Measurements from ENCODE around the gene SLC35D1. TPM values are rescaled to one million over a fixed set of nuclear protein-coding genes. Genes with fewer than 3 reads are reported as not detected.

SLC35D1 gene
- total RNA-seq, 1 donor from 2014 or later, result 3.7 TPM

GRCh38 chr1:67019121-67019520 is 34.8 kb downstream of the SLC35D1 start:
- peaks cover 0 to 33% of the 10 kb centered on the region in 2 donors for H3K4me1 ChIP-seq
- H3K9me3 ChIP-seq, result no peaks in the 10 kb centered on the region
- H3K27me3 ChIP-seq, result no peaks in the 10 kb centered on the region
- TF ChIP-seq CTCF (IDR thresholded peaks at IDR 0.05), result no peak
- H3K36me3 ChIP-seq, result peaks cover 0 to 5% of the 10 kb centered on the region in 2 donors
- H3K4me3 ChIP-seq, result no peak overlapping the region
- H3K27ac ChIP-seq, result peak overlapping the region; percentile 87 to 90
- intact Hi-C loops (cut with DNase I), result loop anchor here (2.0 to 10.0 kb wide), 2 partner anchors 34 to 416 kb away; partner anchors contain the start of gene SERBP1
- DNase-seq (ENCODE audit: low spot score in 2 of 2), result no peak

DNA sequence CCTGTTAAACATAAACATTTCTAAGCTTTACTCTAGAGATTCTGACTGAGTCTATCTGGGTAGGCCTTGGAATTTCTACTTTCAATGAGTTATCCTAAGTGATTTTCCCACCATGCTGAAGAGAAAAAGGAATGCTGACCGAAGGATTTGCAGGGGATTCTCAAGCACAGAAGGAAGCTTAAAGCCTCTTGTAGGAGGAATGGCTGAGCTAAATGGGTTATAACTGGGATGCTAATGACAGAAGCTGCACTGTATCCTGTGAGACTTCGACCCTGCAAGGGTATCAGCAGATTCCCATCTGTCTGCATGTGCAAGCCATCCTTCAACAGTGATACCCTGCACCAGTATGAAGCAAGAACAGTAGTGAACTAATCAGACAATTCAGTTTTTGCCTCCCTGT is 35.4 kb downstream of the SLC35D1 start:
- H3K4me1 ChIP-seq, result peaks cover 0 to 33% of the 10 kb centered on the region in 2 donors

DNA sequence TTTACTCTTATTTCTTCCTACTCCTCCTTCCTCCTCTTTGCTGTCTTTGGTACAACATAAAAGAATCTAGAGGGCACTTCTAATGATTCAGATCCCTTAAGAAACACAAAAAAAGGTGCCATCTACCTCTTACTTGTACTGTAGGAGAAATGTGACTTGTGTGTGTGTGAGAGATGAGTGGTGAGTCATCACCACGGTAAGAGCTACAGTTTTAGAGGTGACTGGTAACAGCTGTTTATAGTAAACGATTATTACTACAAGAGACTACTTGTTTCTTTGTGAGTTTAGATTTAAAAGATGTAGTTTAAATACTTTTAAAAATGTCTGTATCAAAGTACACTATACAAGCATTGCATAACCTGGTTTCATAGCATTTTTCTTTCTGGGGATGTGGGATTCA is 40.4 kb downstream of the SLC35D1 start:
- Histone ChIP-seq H3K27me3 (no peaks in the 10 kb centered on the region), H3K4me3 (no peak overlapping the region), H3K9me3 (no peaks in the 10 kb centered on the region), H3K4me1 (peaks cover 0 to 10% of the 10 kb centered on the region in 2 donors), H3K27ac (no peak overlapping the region), H3K36me3 (no peaks in the 10 kb centered on the region)
- TF ChIP-seq CTCF (IDR thresholded peaks at IDR 0.05), result no peak
- DNase-seq (ENCODE audit: low spot score in 2 of 2), result no peak
- intact Hi-C loops (cut with DNase I), result loop anchor here (10.0 kb wide), 1 partner anchor 421 kb away; the partner anchor contains the start of gene SERBP1

More for the DNA sequence above, 35.4 kb downstream of the SLC35D1 start:
- intact Hi-C loops (cut with DNase I), result loop anchor here (2.0 to 10.0 kb wide), 2 partner anchors 34 to 416 kb away; partner anchors contain the start of gene SERBP1
- H3K27ac ChIP-seq, result peak overlapping the region; percentile 87 to 90
- H3K27me3 ChIP-seq, result no peaks in the 10 kb centered on the region
- TF ChIP-seq CTCF (IDR thresholded peaks at IDR 0.05), result no peak
- no peaks in the 10 kb centered on the region for H3K9me3 ChIP-seq
- H3K36me3 ChIP-seq, result peaks cover 0 to 3% of the 10 kb centered on the region in 2 donors
- no peak overlapping the region for H3K4me3 ChIP-seq
- no peak for DNase-seq (ENCODE audit: low spot score in 2 of 2)

- no peak for DNase-seq (ENCODE audit: low spot score in 2 of 2)
- intact Hi-C loops (cut with DNase I), result loop anchor here (10.0 kb wide), 1 partner anchor 425 kb away; the partner anchor contains the start of gene SERBP1
- Histone ChIP-seq H3K4me3 (no peak overlapping the region), H3K9me3 (no peaks in the 10 kb centered on the region), H3K4me1 (no peaks in the 10 kb centered on the region), H3K27ac (no peak overlapping the region), H3K36me3 (peaks cover 0 to 5% of the 10 kb centered on the region in 2 donors), H3K27me3 (no peaks in the 10 kb centered on the region)
- no peak for TF ChIP-seq CTCF (IDR thresholded peaks at IDR 0.05)
Measured at GRCh38 chr1:67009792-67010191, 44.2 kb downstream of the SLC35D1 start.

GRCh38 chr1:67005068-67005467 is 48.9 kb downstream of the SLC35D1 start:
- intact Hi-C loops (cut with DNase I), result no loop called here
- DNase-seq (ENCODE audit: low spot score in 2 of 2), result no peak

More at GRCh38 chr1:67005068-67005467, 48.9 kb downstream of the SLC35D1 start:
- H3K27me3 ChIP-seq, result no peaks in the 10 kb centered on the region
- H3K27ac ChIP-seq, result peak overlapping the region in 1 of 2 donors; percentile 43
- H3K36me3 ChIP-seq, result peaks cover 13 to 15% of the 10 kb centered on the region in 2 donors
- no peak overlapping the region for H3K4me3 ChIP-seq
- no peaks in the 10 kb centered on the region for H3K4me1 ChIP-seq
- TF ChIP-seq CTCF (IDR thresholded peaks at IDR 0.05), result no peak
- no peaks in the 10 kb centered on the region for H3K9me3 ChIP-seq

All from ascending aorta (tissue), 2 donors.